Lower leg skin (tissue), 4 donors: Measurements from ENCODE around the gene OPA3. TPM values are rescaled to one million over a fixed set of nuclear protein-coding genes. Genes with fewer than 3 reads are reported as not detected.
"Not testable (repeated sequence)": the region's sequence is repeated elsewhere in the genome, so short reads cannot be mapped to it uniquely, and the experiment has no call there.

Source experiments
- DNase-seq, 2 donors: peaks; one replicate each; pipeline ENCODE4 v3.0.0-alpha.2; 2019; ENCODE audit warnings: low spot score in 2 of 2
- H3K4me3 ChIP-seq: fragments of 200-600 bp; sonication (generic); 2 replicates; pipeline ENCODE4 v1.5.1; 2017; ENCODE audit warnings: mild to moderate bottlenecking, low read depth; ENCODE audit not compliant: poor library complexity, severe bottlenecking
- POLR2A ChIP-seq, 2 donors: fragments of 450-650 bp; IDR thresholded peaks; one replicate each; pipeline ENCODE4 v1.6.1; 2016 to 2017; ENCODE audit warnings: antibody characterized with exemption in 2 of 2, mild to moderate bottlenecking in 1 of 2, moderate library complexity in 1 of 2
- WGBS, 2 donors: methylation state at CpG; one replicate each; pipeline ENCODE4 v1.1.5; 2018; 5-methylcytosine and 5-hydroxymethylcytosine counted together
- intact Hi-C: fragments of 100-400 bp; cut with DNase I; formaldehyde crosslinking; loops from one replicate; pipeline ENCODE4 v1.15.0; 2023; ENCODE audit warnings: low total_unique reads
- total RNA-seq, 4 donors: library from RNA; depleted of rRNA; stranded (reverse); fragments of >200 nt; gene quantifications; one replicate each; pipeline ENCODE4 v1.1.0, GENCODE V29; 2016
- TF ChIP-seq, protein P1 (sequence below), 3 donors: fragments of 450-650 bp; IDR thresholded peaks; one replicate each; pipeline ENCODE4 v1.5.1; 2016; ENCODE audit warnings: antibody characterized with exemption in 3 of 3, mild to moderate bottlenecking in 3 of 3, moderate library complexity in 2 of 3

OPA3 gene
- total RNA-seq, 4 donors from 2014 or later, result 4.4 to 15.7 (median 12.7) TPM

DNA sequence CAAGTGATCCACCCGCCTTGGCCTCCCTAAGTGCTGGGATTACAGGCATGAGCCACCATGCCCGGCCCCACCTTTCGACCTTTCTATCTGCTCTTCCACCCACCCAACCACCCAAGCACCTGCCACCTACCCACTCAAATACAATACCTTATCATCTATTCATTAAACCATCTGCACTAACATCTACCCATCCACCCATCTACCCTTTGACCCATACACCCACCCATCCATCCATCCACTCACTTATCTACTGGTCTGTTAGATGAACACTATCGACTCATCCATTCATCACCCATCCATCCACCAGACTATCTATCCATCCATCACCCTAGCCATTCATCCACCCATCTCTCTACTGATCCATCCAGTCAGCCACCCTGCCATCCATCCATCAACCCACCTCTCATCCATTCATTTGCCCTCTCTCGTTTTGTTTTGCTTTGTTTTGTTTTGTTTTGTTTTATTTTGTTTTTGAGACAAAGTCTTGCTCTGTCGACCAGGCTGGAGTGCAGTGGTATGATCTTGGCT is 37.4 kb upstream of the OPA3 start:
- intact Hi-C loops, result no loop called here
- TF ChIP-seq POLR2A (IDR thresholded peaks at IDR 0.05), result no peak
- TF ChIP-seq, protein P1, sequence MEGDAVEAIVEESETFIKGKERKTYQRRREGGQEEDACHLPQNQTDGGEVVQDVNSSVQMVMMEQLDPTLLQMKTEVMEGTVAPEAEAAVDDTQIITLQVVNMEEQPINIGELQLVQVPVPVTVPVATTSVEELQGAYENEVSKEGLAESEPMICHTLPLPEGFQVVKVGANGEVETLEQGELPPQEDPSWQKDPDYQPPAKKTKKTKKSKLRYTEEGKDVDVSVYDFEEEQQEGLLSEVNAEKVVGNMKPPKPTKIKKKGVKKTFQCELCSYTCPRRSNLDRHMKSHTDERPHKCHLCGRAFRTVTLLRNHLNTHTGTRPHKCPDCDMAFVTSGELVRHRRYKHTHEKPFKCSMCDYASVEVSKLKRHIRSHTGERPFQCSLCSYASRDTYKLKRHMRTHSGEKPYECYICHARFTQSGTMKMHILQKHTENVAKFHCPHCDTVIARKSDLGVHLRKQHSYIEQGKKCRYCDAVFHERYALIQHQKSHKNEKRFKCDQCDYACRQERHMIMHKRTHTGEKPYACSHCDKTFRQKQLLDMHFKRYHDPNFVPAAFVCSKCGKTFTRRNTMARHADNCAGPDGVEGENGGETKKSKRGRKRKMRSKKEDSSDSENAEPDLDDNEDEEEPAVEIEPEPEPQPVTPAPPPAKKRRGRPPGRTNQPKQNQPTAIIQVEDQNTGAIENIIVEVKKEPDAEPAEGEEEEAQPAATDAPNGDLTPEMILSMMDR (IDR thresholded peaks at IDR 0.05), result no peak
- no peak overlapping the region for H3K4me3 ChIP-seq
- 91 to 93% methylated on average over 6 of the region's 6 CpGs for WGBS, 2 donors
- DNase-seq, result no peak

DNA sequence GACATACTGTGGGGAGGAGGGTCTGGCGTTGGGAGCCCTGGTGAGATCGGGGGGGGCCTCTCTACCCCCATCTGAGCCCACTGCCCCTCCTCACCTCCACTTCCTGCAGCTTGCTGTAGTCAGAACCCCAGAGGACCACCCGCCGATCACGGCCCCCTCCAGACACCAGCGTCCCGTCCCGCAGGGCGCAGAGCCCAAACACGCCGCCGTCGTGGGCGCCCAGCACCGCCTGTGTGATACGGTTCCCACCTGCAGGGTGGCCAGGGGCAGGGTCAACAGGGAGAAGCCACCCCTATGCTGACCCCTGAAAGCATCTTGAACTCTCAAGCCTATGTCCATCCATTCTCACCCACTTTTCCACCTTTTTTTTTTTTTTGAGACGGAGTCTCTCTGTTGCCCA is 36.8 kb upstream of the OPA3 start:
- 92 to 93% methylated on average over 17 of the region's 17 CpGs for whole genome bisulfite sequencing, 2 donors
- TF ChIP-seq, protein P1 (IDR thresholded peaks at IDR 0.05), result no peak
- no peak for TF ChIP-seq POLR2A (IDR thresholded peaks at IDR 0.05)
- intact Hi-C loops, result no loop called here
- no peak for DNase-seq
- H3K4me3 ChIP-seq, result no peak overlapping the region

DNA sequence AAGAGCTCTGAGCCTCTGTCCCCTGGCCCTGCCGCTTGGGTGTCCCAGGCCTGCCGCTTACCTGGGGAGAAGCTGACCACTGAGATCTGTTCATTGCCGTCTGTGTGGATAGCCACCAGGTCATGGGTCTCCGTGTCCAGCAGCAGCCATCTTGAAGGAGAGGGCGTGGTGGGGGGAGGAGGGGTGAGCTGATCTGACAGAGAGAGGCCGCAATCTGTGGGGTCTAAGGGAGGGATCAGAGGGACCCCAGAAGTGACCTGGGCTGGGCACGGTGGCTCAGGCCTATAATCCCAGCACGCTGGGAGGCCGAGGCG is 32.1 kb upstream of the OPA3 start:
- intact Hi-C loops, result no loop called here
- no peak for DNase-seq
- H3K4me3 ChIP-seq, result no peak overlapping the region
- TF ChIP-seq POLR2A (IDR thresholded peaks at IDR 0.05), result no peak
- TF ChIP-seq, protein P1 (IDR thresholded peaks at IDR 0.05), result no peak
- WGBS, 2 donors, result 90 to 91% methylated on average over 10 of the region's 10 CpGs

DNA sequence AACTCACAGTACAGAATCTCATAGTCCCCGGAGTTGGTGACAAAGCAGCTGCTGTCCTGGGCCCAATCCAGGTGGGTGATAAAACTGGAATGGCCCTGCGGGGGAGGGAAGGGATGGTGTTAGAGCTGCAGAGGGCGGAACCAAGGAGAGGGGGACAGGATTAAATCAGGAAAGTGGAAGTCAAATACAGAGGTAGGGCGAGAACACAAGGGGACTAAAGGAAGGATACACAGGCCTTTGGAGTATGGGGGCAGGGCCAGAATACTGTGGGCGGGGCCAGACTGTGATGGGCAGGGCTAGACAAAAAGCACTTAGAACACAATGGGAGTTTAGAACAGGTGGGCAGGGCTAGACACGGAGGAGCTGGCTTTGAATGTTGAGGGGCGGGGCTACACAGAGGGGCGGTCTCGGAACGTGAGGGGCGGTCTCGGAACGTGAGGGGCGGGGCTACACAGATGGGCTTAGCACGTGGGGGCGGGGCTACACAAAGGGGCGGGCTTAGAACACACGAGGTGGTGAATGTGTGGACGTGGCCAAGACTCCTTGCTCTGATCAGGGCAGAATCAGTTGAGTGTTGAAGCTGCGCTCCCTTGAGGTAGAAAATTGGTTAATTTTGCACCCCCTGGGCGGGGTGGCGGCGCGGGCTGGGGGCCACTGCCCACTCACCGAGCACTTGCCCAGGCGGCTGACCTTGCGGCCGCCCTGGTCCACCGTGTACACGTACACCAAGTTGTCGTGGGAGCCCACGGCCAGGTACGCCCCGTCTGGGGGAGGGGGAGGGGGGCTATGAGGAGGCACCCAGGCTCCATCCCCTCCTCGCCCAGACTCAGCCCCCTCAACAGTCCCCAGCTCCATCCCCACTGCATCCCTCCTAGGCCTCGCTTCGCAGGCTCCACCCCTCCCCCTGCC is 31.4 kb upstream of the OPA3 start:
- TF ChIP-seq, protein P1 (IDR thresholded peaks at IDR 0.05), result no peak
- no peak for TF ChIP-seq POLR2A (IDR thresholded peaks at IDR 0.05)
- no peak overlapping the region for H3K4me3 ChIP-seq
- peak; percentile 44 to 91 for DNase-seq
- intact Hi-C loops, result no loop called here
- WGBS, 2 donors, result 53 to 55% methylated on average over 37 of the region's 37 CpGs

DNA sequence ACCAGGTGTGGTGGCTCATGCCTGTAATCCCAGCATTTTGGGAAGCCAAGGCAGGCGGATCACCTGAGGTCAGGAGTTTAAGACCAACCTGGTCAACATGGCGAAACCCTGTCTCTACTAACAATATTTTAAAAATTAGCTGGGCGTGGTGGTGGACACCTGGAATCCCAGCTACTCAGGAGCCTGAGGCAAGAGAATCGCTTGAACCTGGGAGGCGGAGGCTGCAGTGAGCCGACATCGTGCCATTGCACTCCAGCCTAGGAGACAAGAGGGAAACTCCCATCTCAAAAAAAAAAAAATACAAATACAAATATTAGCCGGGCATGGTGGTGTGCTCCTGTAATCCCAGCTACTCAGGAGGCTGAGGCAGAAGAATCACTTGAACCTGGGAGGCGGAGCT is 30.5 kb upstream of the OPA3 start:
- intact Hi-C loops, DNase-seq, H3K4me3 ChIP-seq: not testable (repeated sequence)
- 83 to 84% methylated on average over 9 of the region's 9 CpGs for WGBS, 2 donors

DNA sequence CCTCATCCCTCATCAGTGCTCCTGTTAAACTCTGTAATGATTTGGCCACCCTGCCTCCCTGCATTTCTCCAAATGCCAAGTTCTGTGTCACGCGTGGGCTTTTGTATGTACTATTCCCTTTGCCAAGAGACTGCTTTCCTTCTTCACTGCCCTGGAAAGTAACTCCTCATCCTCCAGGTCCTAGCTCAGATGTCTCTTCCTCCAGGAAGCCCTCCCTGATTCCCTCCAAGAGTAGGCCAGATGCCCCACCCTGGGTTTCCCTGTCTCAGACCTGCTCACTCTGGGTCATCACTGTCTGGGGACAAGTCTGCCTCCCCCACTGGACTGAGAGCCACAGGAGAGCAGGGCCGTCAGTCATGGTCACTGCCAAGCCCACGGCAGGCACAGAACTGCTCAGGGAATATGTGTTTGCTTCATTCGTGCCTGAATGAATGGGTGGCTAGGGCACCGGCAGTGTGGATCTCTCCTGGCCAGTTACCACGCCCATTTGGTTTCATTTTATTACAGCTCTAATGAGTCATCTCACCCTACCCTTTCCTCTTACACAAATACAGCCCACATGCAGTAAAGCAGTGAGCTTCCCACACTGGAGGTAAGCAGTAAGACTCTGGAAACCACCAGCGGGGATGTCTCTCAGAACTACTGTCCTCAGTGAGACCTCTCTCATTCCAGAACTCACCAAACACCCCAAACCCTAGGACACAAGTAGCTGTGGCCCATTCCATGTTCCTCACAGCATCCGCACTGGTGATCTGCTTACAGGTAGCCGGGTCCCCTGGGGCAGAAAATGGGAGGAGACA is 29.5 kb upstream of the OPA3 start:
- intact Hi-C loops, result no loop called here
- TF ChIP-seq, protein P1 (IDR thresholded peaks at IDR 0.05), result no peak
- TF ChIP-seq POLR2A (IDR thresholded peaks at IDR 0.05), result no peak
- no peak overlapping the region for H3K4me3 ChIP-seq
- DNase-seq, result no peak
- WGBS, 2 donors, result 35 to 50% methylated on average over 10 of the region's 10 CpGs
